Measurements from ENCODE around the gene NDST1. TPM values are rescaled to one million over a fixed set of nuclear protein-coding genes. Genes with fewer than 3 reads are reported as not detected.
A peak's percentile ranks its signal among the peaks of the same experiment; 100 is the strongest.

NDST1 gene
- total and polyA plus RNA-seq, 2 donors (not counting 3 experiments of a cell fraction or from before 2014, with no cell fraction given), result 38.6 to 102 TPM

DNA sequence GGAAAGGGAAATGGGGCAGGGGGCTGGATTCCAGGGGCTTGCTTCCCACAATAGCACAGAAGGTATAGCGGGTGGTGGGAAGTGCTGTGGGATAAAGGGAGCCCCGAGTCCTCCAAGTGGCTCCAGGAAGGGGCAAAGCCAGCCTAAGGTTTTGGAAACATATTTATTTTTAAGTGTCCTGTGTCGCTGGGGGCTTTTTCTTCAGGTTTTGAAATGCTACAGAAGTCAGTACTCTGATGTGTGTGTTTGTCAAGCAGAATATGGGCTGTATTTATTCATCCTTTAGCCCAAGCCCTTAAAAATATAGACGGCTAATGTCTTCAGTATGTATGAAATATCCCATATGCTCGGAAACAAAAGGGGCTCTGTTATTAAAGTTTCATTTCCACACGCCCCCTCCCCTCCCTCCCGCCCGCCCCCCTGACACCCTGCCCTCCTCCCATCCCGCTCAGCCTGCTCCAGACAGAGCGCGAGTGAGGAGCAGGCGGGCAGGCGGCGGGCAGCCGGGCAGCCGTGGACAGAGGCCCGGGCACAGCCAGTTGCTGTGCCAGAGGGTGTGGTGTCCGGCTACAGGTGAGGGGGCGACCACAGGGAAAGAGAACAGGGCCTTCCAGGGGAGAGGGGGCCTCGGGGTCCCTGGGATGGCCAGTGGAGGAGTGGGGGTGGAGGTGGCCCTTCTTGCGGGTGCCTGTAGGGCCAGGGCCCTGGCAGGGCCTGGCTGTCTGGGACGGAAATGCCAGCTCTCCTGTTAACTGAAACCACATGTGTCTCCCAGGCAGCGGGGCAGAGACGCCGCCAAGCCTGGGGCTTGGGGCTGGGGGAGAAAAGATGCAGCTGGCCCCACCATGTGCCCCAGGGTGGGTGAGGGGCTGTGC, 92.9 kb downstream of the NDST1 start:
- Histone ChIP-seq H4K20me1 (replicated peaks; ENCODE audit: control insufficient read depth, extremely low read depth, insufficient read depth, low read length) (no peaks in the 10 kb centered on the region), H3K9me1 (replicated peaks; ENCODE audit: control insufficient read depth, extremely low read depth, insufficient read depth, low read length) (no peaks in the 10 kb centered on the region), H2AFZ (ENCODE audit: low read depth, low read length) (no peak overlapping the region), H3K4me2 (ENCODE audit: insufficient read depth, low read length) (no peak overlapping the region), H3K9me3 (replicated peaks; ENCODE audit: control insufficient read depth, insufficient read depth, low read length) (no peaks in the 10 kb centered on the region), H3K27me3 (ENCODE audit: control insufficient read depth in 2 of 2, insufficient read depth in 2 of 2, low read length in 2 of 2) (no peaks in the 10 kb centered on the region), H3K4me3 (replicated peaks in 1 of 3; ENCODE audit: insufficient read depth in 1 of 3, low read depth in 1 of 3, low read length in 3 of 3) (peak overlapping the region in 1 of 3 experiments; percentile 34), H3K9ac (replicated peaks; ENCODE audit: extremely low read depth, insufficient read depth, low read length) (peak overlapping the region; percentile 38), H3K27ac (ENCODE audit: insufficient read depth, low read depth, low read length) (peak overlapping the region; percentile 30), H3K4me1 (ENCODE audit: control insufficient read depth, extremely low read depth, insufficient read depth, low read length) (peaks cover 27% of the 10 kb centered on the region), H3K36me3 (ENCODE audit: control insufficient read depth in 2 of 2, extremely low read depth in 1 of 2, insufficient read depth in 2 of 2, low read length in 2 of 2) (no peaks in the 10 kb centered on the region), H3K79me2 (ENCODE audit: control insufficient read depth, insufficient read depth, low read length) (no peaks in the 10 kb centered on the region)
- ChIA-PET POLR2A (no interaction called here), CTCF (interaction anchor here (1.1 kb wide), 1 partner anchor 53 kb away, joined by 3 read pairs; no protein-coding TSS in a partner anchor)
- intact Hi-C loops (cut with micrococcal nuclease), result loop anchor here (1.0 to 2.0 kb wide), 2 partner anchors 11 to 18 kb away; no protein-coding TSS in a partner anchor
- BruUV-seq (replicated peaks), result no TSS peak
- dilution Hi-C loops (cut with MboI; ENCODE audit: extremely low pct_ligation_motif_present, low sequenced_read_pairs), result no loop called here
- TF ChIP-seq EZH2 (IDR thresholded peaks at IDR 0.05; ENCODE audit: borderline replicate concordance, low read depth, low read length, severe bottlenecking) (no peak), POLR2AphosphoS5 (IDR thresholded peaks at IDR 0.05; ENCODE audit: insufficient read depth, low read depth, low read length) (no peak), POLR2A (IDR thresholded peaks at IDR 0.05; ENCODE audit: low read depth, low read length) (no peak), MYC (IDR thresholded peaks at IDR 0.05; ENCODE audit: low read depth, low read length) (no peak), JUN (IDR thresholded peaks at IDR 0.05; ENCODE audit: borderline replicate concordance, insufficient read depth, insufficient read length, low read depth) (no peak), GATA2 (IDR thresholded peaks at IDR 0.05; ENCODE audit: insufficient read depth, insufficient read length, low read depth, low read length) (no peak), FOS (IDR thresholded peaks at IDR 0.05; ENCODE audit: borderline replicate concordance, insufficient read depth, low read length) (no peak)
- TF ChIP-seq, protein P1, sequence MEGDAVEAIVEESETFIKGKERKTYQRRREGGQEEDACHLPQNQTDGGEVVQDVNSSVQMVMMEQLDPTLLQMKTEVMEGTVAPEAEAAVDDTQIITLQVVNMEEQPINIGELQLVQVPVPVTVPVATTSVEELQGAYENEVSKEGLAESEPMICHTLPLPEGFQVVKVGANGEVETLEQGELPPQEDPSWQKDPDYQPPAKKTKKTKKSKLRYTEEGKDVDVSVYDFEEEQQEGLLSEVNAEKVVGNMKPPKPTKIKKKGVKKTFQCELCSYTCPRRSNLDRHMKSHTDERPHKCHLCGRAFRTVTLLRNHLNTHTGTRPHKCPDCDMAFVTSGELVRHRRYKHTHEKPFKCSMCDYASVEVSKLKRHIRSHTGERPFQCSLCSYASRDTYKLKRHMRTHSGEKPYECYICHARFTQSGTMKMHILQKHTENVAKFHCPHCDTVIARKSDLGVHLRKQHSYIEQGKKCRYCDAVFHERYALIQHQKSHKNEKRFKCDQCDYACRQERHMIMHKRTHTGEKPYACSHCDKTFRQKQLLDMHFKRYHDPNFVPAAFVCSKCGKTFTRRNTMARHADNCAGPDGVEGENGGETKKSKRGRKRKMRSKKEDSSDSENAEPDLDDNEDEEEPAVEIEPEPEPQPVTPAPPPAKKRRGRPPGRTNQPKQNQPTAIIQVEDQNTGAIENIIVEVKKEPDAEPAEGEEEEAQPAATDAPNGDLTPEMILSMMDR (IDR thresholded peaks at IDR 0.05; ENCODE audit: extremely low read depth in 1 of 2, insufficient read depth in 1 of 2, low read depth in 1 of 2, low read length in 2 of 2), result no peak
- TF ChIP-seq, protein P2, sequence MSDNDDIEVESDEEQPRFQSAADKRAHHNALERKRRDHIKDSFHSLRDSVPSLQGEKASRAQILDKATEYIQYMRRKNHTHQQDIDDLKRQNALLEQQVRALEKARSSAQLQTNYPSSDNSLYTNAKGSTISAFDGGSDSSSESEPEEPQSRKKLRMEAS (IDR thresholded peaks at IDR 0.05; ENCODE audit: insufficient read depth, insufficient read length), result no peak
- DNase-seq (ENCODE audit: low read depth, low spot score) (no peak), FAIRE-seq (peak; percentile 47)

Measured in endothelial cell of umbilical vein (primary cell).